Measurements from ENCODE around the gene ENG.

The ENG gene

GRCh38 chr9:127878001-127878651, 23.7 kb upstream of the ENG start:
- Histone ChIP-seq H3F3A (ENCODE audit: insufficient read depth) (no peaks in the 10 kb centered on the region), H2AFZ (ENCODE audit: low read depth, low read length, severe bottlenecking) (no peak overlapping the region), H3K79me2 (ENCODE audit: insufficient read depth, low read length) (no peaks in the 10 kb centered on the region), H3K9me2 (replicated peaks; ENCODE audit: insufficient read depth, low read length) (no peaks in the 10 kb centered on the region), H4K20me1 (ENCODE audit: low read depth, low read length) (no peaks in the 10 kb centered on the region), H3K4me3 (ENCODE audit: insufficient read depth, low read length, poor library complexity, severe bottlenecking) (no peak overlapping the region), H3K4me2 (ENCODE audit: low read depth, low read length, poor library complexity, severe bottlenecking) (no peak overlapping the region), H3K9ac (ENCODE audit: low read length) (no peak overlapping the region), H3K9me3 (ENCODE audit: insufficient read depth, low read length) (no peaks in the 10 kb centered on the region), H3K27ac (ENCODE audit: low read depth, low read length) (no peak overlapping the region), H3K27me3 (ENCODE audit: low read length) (no peaks in the 10 kb centered on the region), H3K36me3 (ENCODE audit: low read length) (no peaks in the 10 kb centered on the region)
- TF ChIP-seq EZH2phosphoT487 (conservative IDR thresholded peaks at IDR 0.05; ENCODE audit: low read length) = no peak
- TF ChIP-seq, protein P1, sequence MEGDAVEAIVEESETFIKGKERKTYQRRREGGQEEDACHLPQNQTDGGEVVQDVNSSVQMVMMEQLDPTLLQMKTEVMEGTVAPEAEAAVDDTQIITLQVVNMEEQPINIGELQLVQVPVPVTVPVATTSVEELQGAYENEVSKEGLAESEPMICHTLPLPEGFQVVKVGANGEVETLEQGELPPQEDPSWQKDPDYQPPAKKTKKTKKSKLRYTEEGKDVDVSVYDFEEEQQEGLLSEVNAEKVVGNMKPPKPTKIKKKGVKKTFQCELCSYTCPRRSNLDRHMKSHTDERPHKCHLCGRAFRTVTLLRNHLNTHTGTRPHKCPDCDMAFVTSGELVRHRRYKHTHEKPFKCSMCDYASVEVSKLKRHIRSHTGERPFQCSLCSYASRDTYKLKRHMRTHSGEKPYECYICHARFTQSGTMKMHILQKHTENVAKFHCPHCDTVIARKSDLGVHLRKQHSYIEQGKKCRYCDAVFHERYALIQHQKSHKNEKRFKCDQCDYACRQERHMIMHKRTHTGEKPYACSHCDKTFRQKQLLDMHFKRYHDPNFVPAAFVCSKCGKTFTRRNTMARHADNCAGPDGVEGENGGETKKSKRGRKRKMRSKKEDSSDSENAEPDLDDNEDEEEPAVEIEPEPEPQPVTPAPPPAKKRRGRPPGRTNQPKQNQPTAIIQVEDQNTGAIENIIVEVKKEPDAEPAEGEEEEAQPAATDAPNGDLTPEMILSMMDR (IDR thresholded peaks at IDR 0.05; ENCODE audit: insufficient read depth, low read length, poor library complexity, severe bottlenecking) = no peak

DNA sequence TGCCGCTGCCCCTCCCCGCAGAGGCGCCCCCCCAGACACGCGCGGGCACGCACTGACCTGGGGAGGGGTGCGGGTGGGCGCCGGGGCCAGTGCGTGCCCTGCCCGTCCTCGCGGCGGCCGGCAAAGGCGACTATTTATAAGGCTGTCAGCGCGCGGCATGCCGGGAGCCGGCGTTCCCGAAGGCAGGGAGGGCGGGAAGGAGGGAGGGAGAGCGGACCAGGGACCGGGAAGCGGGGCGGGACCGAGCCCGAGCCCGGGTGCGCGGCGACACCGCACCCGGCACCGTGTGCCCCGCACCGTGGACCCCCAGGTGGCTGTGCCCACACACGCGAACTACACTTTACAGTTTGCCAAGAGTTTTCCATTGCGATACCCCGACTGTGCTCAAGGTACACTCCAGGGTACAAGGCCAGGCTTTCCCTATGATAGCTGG, 23.1 kb upstream of the ENG start, which contains the start of gene AK1:
TSS of gene AK1 (minus strand) at position 110 of the 433 bp plus-strand sequence. CDS start 3,058 bp downstream, outside the sequence.
- H3K9me3 ChIP-seq (ENCODE audit: insufficient read depth, low read length) = no peaks in the 10 kb centered on the region
- H3K4me3 ChIP-seq (ENCODE audit: insufficient read depth, low read length, poor library complexity, severe bottlenecking) = no peak within 1 kb of the TSS
- H4K20me1 ChIP-seq (ENCODE audit: low read depth, low read length) = no peaks in the 10 kb centered on the region
- H3K9ac ChIP-seq (ENCODE audit: low read length) = no peak within 1 kb of the TSS
- no peaks in the 10 kb centered on the region for H3K79me2 ChIP-seq (ENCODE audit: insufficient read depth, low read length)
- H3K27me3 ChIP-seq (ENCODE audit: low read length) = no peaks in the 10 kb centered on the region
- H3K27ac ChIP-seq (ENCODE audit: low read depth, low read length) = no peak within 1 kb of the TSS
- H3K9me2 ChIP-seq (replicated peaks; ENCODE audit: insufficient read depth, low read length) = no peaks in the 10 kb centered on the region
- TF ChIP-seq, protein P1 (IDR thresholded peaks at IDR 0.05; ENCODE audit: insufficient read depth, low read length, poor library complexity, severe bottlenecking) = no peak
- no peak for TF ChIP-seq EZH2phosphoT487 (conservative IDR thresholded peaks at IDR 0.05; ENCODE audit: low read length)
- no peaks in the 10 kb centered on the region for H3K36me3 ChIP-seq (ENCODE audit: low read length)
- H2AFZ ChIP-seq (ENCODE audit: low read depth, low read length, severe bottlenecking) = no peak within 1 kb of the TSS
- H3K4me2 ChIP-seq (ENCODE audit: low read depth, low read length, poor library complexity, severe bottlenecking) = no peak within 1 kb of the TSS
- no peaks in the 10 kb centered on the region for H3F3A ChIP-seq (ENCODE audit: insufficient read depth)

GRCh38 chr9:127876764-127877562, 22.5 kb upstream of the ENG start:
- Histone ChIP-seq H3K4me3 (ENCODE audit: insufficient read depth, low read length, poor library complexity, severe bottlenecking) (no peak overlapping the region), H3F3A (ENCODE audit: insufficient read depth) (no peaks in the 10 kb centered on the region), H3K9me3 (ENCODE audit: insufficient read depth, low read length) (no peaks in the 10 kb centered on the region), H3K27ac (ENCODE audit: low read depth, low read length) (no peak overlapping the region), H3K27me3 (ENCODE audit: low read length) (no peaks in the 10 kb centered on the region), H3K9ac (ENCODE audit: low read length) (no peak overlapping the region), H3K79me2 (ENCODE audit: insufficient read depth, low read length) (no peaks in the 10 kb centered on the region), H2AFZ (ENCODE audit: low read depth, low read length, severe bottlenecking) (no peak overlapping the region), H3K36me3 (ENCODE audit: low read length) (no peaks in the 10 kb centered on the region), H4K20me1 (ENCODE audit: low read depth, low read length) (no peaks in the 10 kb centered on the region), H3K4me2 (ENCODE audit: low read depth, low read length, poor library complexity, severe bottlenecking) (no peak overlapping the region), H3K9me2 (replicated peaks; ENCODE audit: insufficient read depth, low read length) (no peaks in the 10 kb centered on the region)
- TF ChIP-seq EZH2phosphoT487 (conservative IDR thresholded peaks at IDR 0.05; ENCODE audit: low read length) = no peak
- TF ChIP-seq, protein P1 (IDR thresholded peaks at IDR 0.05; ENCODE audit: insufficient read depth, low read length, poor library complexity, severe bottlenecking) = no peak

All from SU-DHL-6 (cell line).